ENCODE data around the gene CCDC146. TPM values are rescaled to one million over a fixed set of nuclear protein-coding genes. Genes with fewer than 3 reads are reported as not detected.

The CCDC146 gene
- total RNA-seq, 1 donor from 2014 or later = 2.1 TPM

- Histone ChIP-seq H3K4me3 (ENCODE audit: low read depth, low read length) (no peak overlapping the region), H3K27me3 (ENCODE audit: control insufficient read depth, insufficient read depth, low read length) (no peaks in the 10 kb centered on the region), H3K36me3 (ENCODE audit: control insufficient read depth, insufficient read depth, low read length) (peaks cover 3% of the 10 kb centered on the region)
- TF ChIP-seq, protein P1, sequence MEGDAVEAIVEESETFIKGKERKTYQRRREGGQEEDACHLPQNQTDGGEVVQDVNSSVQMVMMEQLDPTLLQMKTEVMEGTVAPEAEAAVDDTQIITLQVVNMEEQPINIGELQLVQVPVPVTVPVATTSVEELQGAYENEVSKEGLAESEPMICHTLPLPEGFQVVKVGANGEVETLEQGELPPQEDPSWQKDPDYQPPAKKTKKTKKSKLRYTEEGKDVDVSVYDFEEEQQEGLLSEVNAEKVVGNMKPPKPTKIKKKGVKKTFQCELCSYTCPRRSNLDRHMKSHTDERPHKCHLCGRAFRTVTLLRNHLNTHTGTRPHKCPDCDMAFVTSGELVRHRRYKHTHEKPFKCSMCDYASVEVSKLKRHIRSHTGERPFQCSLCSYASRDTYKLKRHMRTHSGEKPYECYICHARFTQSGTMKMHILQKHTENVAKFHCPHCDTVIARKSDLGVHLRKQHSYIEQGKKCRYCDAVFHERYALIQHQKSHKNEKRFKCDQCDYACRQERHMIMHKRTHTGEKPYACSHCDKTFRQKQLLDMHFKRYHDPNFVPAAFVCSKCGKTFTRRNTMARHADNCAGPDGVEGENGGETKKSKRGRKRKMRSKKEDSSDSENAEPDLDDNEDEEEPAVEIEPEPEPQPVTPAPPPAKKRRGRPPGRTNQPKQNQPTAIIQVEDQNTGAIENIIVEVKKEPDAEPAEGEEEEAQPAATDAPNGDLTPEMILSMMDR (IDR thresholded peaks at IDR 0.05; ENCODE audit: insufficient read depth, low read length, severe bottlenecking) = no peak
- DNase-seq (ENCODE audit: low read depth) = no peak
- no peak for FAIRE-seq
Observed at GRCh38 chr7:77288676-77289320, 166.4 kb downstream of the CCDC146 start.

GRCh38 chr7:77289387-77289786 lies 167.0 kb downstream of the CCDC146 start:
- Histone ChIP-seq H3K4me3 (ENCODE audit: low read depth, low read length) (no peak overlapping the region), H3K36me3 (ENCODE audit: control insufficient read depth, insufficient read depth, low read length) (peaks cover 3% of the 10 kb centered on the region), H3K27me3 (ENCODE audit: control insufficient read depth, insufficient read depth, low read length) (no peaks in the 10 kb centered on the region)
- TF ChIP-seq, protein P1 (IDR thresholded peaks at IDR 0.05; ENCODE audit: insufficient read depth, low read length, severe bottlenecking) = no peak
- FAIRE-seq (no peak), DNase-seq (ENCODE audit: low read depth) (no peak)

GRCh38 chr7:77290425-77290824 lies 168.0 kb downstream of the CCDC146 start:
- Histone ChIP-seq H3K27me3 (ENCODE audit: control insufficient read depth, insufficient read depth, low read length) (no peaks in the 10 kb centered on the region), H3K4me3 (ENCODE audit: low read depth, low read length) (no peak overlapping the region), H3K36me3 (ENCODE audit: control insufficient read depth, insufficient read depth, low read length) (peaks cover 3% of the 10 kb centered on the region)
- FAIRE-seq (no peak), DNase-seq (ENCODE audit: low read depth) (no peak)
- TF ChIP-seq, protein P1 (IDR thresholded peaks at IDR 0.05; ENCODE audit: insufficient read depth, low read length, severe bottlenecking) = no peak

DNA sequence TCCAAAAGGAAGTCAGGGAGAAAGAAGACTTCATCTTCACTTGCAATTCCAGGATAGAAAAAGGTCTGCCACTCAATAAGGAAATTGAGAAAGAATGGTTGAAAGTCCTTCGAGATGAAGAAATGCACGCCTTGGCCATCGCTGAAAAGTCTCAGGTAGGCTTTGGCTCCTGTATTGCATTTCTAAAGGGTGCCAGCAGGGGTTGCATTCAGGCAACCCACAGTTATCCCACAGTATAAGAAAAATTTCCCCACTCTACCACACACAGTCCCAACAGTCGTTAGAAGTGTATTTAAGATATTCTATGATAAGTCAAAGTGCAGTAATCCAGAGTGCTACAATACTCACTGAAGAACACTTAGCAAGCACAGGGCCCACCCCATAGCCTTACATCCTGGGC lies 170.6 kb downstream of the CCDC146 start:
- DNase-seq (ENCODE audit: low read depth) = no peak
- no peaks in the 10 kb centered on the region for H3K27me3 ChIP-seq (ENCODE audit: control insufficient read depth, insufficient read depth, low read length)
- no peak for FAIRE-seq
- no peak overlapping the region for H3K4me3 ChIP-seq (ENCODE audit: low read depth, low read length)
- peaks cover 3% of the 10 kb centered on the region for H3K36me3 ChIP-seq (ENCODE audit: control insufficient read depth, insufficient read depth, low read length)
- TF ChIP-seq, protein P1 (IDR thresholded peaks at IDR 0.05; ENCODE audit: insufficient read depth, low read length, severe bottlenecking) = no peak

DNA sequence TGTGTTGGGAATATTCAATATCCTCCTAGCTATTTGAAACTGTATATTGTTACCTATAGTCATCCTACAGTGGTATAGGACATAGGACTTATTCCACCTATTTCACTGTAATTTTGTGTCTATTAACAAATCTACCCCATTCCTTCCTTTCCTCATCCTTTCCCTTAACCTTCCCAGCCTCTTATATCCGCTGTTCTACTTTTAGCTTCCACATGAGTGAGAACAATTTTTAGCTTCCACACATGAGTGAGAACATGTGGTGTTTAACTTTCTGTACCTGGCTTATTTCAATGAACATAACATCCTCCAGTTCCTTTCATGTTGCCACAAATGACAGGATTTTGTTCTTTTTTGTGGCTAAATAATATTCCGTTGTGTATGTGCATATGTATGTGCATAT lies 173.1 kb downstream of the CCDC146 start:
- Histone ChIP-seq H3K27me3 (ENCODE audit: control insufficient read depth, insufficient read depth, low read length) (no peaks in the 10 kb centered on the region), H3K36me3 (ENCODE audit: control insufficient read depth, insufficient read depth, low read length) (peaks cover 3% of the 10 kb centered on the region), H3K4me3 (ENCODE audit: low read depth, low read length) (no peak overlapping the region)
- FAIRE-seq (no peak), DNase-seq (ENCODE audit: low read depth) (no peak)
- TF ChIP-seq, protein P1 (IDR thresholded peaks at IDR 0.05; ENCODE audit: insufficient read depth, low read length, severe bottlenecking) = no peak
